ENCODE results near the gene KCNA1.

The KCNA1 gene

GRCh38 chr12:4960547-4960946 lies 50.8 kb downstream of the KCNA1 start:
- DNase-seq (ENCODE audit: low read depth in 2 of 2): no peak

- no peak for DNase-seq (ENCODE audit: low read depth in 2 of 2)
These were observed 51.6 kb downstream of the KCNA1 start for GRCh38 chr12:4961311-4961710.

- DNase-seq (ENCODE audit: low read depth in 2 of 2): no peak
These were observed 53.1 kb downstream of the KCNA1 start for GRCh38 chr12:4962539-4963486.
